LNCAP (cell line): ENCODE results near the gene CDC14A.

Experiments
- CTCF ChIP-seq: fragments of 450-650 bp; IDR thresholded peaks from 2 replicates; pipeline ENCODE4 v1.5.1; 2017; ENCODE audit warnings: mild to moderate bottlenecking

CDC14A gene

GRCh38 chr1:100441146-100441545 is 88.8 kb downstream of the CDC14A start:
- TF ChIP-seq CTCF: no peak

GRCh38 chr1:100441651-100442050 is 89.3 kb downstream of the CDC14A start:
- TF ChIP-seq CTCF: no peak

- no peak for TF ChIP-seq CTCF
These were observed 91.7 kb downstream of the CDC14A start for GRCh38 chr1:100443811-100444571.

- TF ChIP-seq CTCF: no peak
These were observed 93.3 kb downstream of the CDC14A start for GRCh38 chr1:100445565-100445964.

- TF ChIP-seq CTCF: no peak
These were observed 96.1 kb downstream of the CDC14A start for GRCh38 chr1:100448366-100448765.

- no peak for TF ChIP-seq CTCF
These were observed 97.2 kb downstream of the CDC14A start for GRCh38 chr1:100449477-100449876.

- TF ChIP-seq CTCF: no peak
These were observed 100.3 kb downstream of the CDC14A start for GRCh38 chr1:100452641-100453040.
